Neural progenitor cell (in vitro differentiated cells): ENCODE data around the gene EXO1. TPM values are rescaled to one million over a fixed set of nuclear protein-coding genes. Genes with fewer than 3 reads are reported as not detected.
"Not testable (repeated sequence)": the region's sequence is repeated elsewhere in the genome, so short reads cannot be mapped to it uniquely, and the experiment has no call there.

Source experiments
- DNase-seq: peaks from one replicate; pipeline ENCODE4 v3.0.0-alpha.2; 2016; ENCODE audit warnings: low spot score
- H2AFZ ChIP-seq: fragments of 200-600 bp; sonication (generic); replicated peaks from 2 replicates; pipeline ENCODE4 v1.6.1; 2016; ENCODE audit warnings: antibody characterized with exemption
- H3F3A ChIP-seq: fragments of 200-600 bp; sonication (generic); 2 replicates; pipeline ENCODE4 v1.6.1; 2016; ENCODE audit warnings: antibody characterized with exemption, low read depth
- H3K27ac ChIP-seq: fragments of 200-600 bp; sonication (generic); 2 replicates; pipeline ENCODE4 v1.5.1; 2016; ENCODE audit warnings: mild to moderate bottlenecking
- H3K27me3 ChIP-seq: fragments of 200-600 bp; sonication (generic); 2 replicates; pipeline ENCODE4 v1.6.1; 2016; ENCODE audit warnings: mild to moderate bottlenecking, moderate library complexity
- H3K36me3 ChIP-seq: fragments of 200-600 bp; sonication (generic); 2 replicates; pipeline ENCODE4 v1.5.1; 2016
- H3K4me1 ChIP-seq: fragments of 200-600 bp; sonication (generic); 2 replicates; pipeline ENCODE4 v1.6.1; 2016; ENCODE audit warnings: mixed run types
- H3K4me2 ChIP-seq: fragments of 200-600 bp; sonication (generic); 2 replicates; pipeline ENCODE4 v1.6.1; 2016
- H3K4me3 ChIP-seq: fragments of 200-600 bp; sonication (generic); 2 replicates; pipeline ENCODE4 v1.5.1; 2016
- H3K79me2 ChIP-seq: fragments of 200-600 bp; sonication (generic); 2 replicates; pipeline ENCODE4 v1.6.1; 2016; ENCODE audit warnings: low read depth
- H3K9ac ChIP-seq: fragments of 200-600 bp; sonication (generic); 2 replicates; pipeline ENCODE4 v1.6.1; 2016
- H3K9me3 ChIP-seq: fragments of 200-600 bp; sonication (generic); 2 replicates; pipeline ENCODE4 v1.5.1; 2016; ENCODE audit warnings: low read depth
- H4K20me1 ChIP-seq: fragments of 200-600 bp; sonication (generic); 2 replicates; pipeline ENCODE4 v1.6.1; 2016; ENCODE audit warnings: low read depth
- H3K27ac Mint-ChIP-seq: 3 replicates; pipeline ENCODE4 v1.8.0; 2021; ENCODE audit warnings: mixed read lengths
- H3K27me3 Mint-ChIP-seq: 2 replicates; pipeline ENCODE4 v1.8.0; 2022; ENCODE audit warnings: low read depth, mild to moderate bottlenecking, inconsistent platforms, moderate library complexity, mixed read lengths; ENCODE audit not compliant: insufficient read depth
- H3K36me3 Mint-ChIP-seq: 3 replicates; pipeline ENCODE4 v1.8.0; 2021; ENCODE audit warnings: mixed read lengths
- H3K4me1 Mint-ChIP-seq: 3 replicates; pipeline ENCODE4 v1.8.0; 2021; ENCODE audit warnings: mixed read lengths
- H3K4me3 Mint-ChIP-seq: 3 replicates; pipeline ENCODE4 v1.8.0; 2021; ENCODE audit warnings: mild to moderate bottlenecking, moderate library complexity, mixed read lengths
- H3K9me3 Mint-ChIP-seq: 3 replicates; pipeline ENCODE4 v1.8.0; 2020; ENCODE audit warnings: mixed read lengths
- EZH2 ChIP-seq: fragments of 200-600 bp; sonication (generic); IDR thresholded peaks from 2 replicates; pipeline ENCODE4 v1.6.1; 2017; ENCODE audit warnings: antibody characterized with exemption, mild to moderate bottlenecking, moderate library complexity
- EZH2phosphoT487 ChIP-seq: fragments of 200-600 bp; sonication (generic); IDR thresholded peaks from 2 replicates; pipeline ENCODE4 v1.6.1; 2017; ENCODE audit warnings: antibody characterized with exemption
- total RNA-seq: library from RNA; depleted of rRNA; stranded (reverse); fragments of >200 nt; gene quantifications from 2 replicates; pipeline ENCODE4 v1.2.3, GENCODE V29; 2015; ENCODE audit warnings: low replicate concordance
- TF ChIP-seq, protein P1 (sequence below): fragments of 200-600 bp; sonication (generic); IDR thresholded peaks from 2 replicates; pipeline ENCODE4 v1.5.1; 2017; ENCODE audit warnings: antibody characterized with exemption, mild to moderate bottlenecking

Gene EXO1
- total RNA-seq, 1 donor from 2014 or later = 54.8 TPM

DNA sequence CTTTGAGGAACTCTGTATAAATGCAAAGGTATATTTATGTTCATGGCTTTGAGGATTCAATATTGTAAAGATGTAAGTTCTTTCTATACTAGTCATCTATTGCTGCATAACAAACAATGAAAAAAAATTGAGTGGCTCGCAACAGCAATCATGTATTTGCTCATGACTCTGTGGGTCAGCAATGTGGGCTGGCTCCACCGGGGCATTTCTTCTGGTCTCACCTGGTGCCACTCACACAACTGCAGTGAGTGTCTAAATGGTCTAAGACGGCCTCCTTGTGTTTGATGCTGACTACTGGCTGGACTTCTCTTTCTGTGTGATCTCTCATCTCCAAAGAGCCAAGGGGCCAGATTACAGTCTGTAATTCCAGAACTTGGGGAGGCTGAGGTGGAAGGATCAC, 45.1 kb upstream of the EXO1 start:
- Histone ChIP-seq H3K36me3 (no peaks in the 10 kb centered on the region), H3K4me3 (no peak overlapping the region), H3K9me3 (no peaks in the 10 kb centered on the region), H3K4me1 (no peaks in the 10 kb centered on the region), H3K79me2 (no peaks in the 10 kb centered on the region), H3F3A (no peaks in the 10 kb centered on the region), H3K9ac (no peak overlapping the region), H3K4me2 (no peak overlapping the region), H3K27me3 (no peaks in the 10 kb centered on the region), H4K20me1 (no peaks in the 10 kb centered on the region), H3K27ac (no peak overlapping the region), H2AFZ (no peak overlapping the region)
- Mint-ChIP-seq H3K27me3 (no peaks in the 10 kb centered on the region), H3K4me3 (no peak overlapping the region), H3K36me3 (no peaks in the 10 kb centered on the region), H3K27ac (no peak overlapping the region), H3K4me1 (no peaks in the 10 kb centered on the region), H3K9me3 (no peaks in the 10 kb centered on the region)
- no peak for DNase-seq
- TF ChIP-seq EZH2phosphoT487 (no peak), EZH2 (no peak)
- TF ChIP-seq, protein P1, sequence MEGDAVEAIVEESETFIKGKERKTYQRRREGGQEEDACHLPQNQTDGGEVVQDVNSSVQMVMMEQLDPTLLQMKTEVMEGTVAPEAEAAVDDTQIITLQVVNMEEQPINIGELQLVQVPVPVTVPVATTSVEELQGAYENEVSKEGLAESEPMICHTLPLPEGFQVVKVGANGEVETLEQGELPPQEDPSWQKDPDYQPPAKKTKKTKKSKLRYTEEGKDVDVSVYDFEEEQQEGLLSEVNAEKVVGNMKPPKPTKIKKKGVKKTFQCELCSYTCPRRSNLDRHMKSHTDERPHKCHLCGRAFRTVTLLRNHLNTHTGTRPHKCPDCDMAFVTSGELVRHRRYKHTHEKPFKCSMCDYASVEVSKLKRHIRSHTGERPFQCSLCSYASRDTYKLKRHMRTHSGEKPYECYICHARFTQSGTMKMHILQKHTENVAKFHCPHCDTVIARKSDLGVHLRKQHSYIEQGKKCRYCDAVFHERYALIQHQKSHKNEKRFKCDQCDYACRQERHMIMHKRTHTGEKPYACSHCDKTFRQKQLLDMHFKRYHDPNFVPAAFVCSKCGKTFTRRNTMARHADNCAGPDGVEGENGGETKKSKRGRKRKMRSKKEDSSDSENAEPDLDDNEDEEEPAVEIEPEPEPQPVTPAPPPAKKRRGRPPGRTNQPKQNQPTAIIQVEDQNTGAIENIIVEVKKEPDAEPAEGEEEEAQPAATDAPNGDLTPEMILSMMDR = no peak

DNA sequence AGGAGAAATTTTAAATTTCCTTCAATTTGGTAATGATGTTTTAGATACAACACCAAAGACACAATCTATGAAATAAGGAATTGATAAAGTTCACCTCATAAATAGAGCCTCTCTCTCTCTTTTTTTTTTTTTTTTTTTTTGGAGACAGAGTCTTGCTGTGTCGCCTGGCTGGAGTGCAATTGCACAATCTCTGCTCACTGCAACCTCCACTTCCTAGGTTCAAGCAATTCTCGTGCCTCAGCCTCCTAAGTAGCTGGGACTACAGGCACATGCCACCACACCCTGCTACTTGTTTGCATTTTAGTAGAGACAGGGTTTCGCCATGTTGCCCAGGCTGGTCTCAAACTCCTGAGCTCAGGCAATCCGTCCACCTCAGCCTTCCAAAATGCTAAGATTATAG, 43.3 kb upstream of the EXO1 start:
- H3K36me3 Mint-ChIP-seq, H4K20me1 ChIP-seq, H3K9me3 ChIP-seq, H3K79me2 ChIP-seq, H3K27ac Mint-ChIP-seq, H3K9ac ChIP-seq, H2AFZ ChIP-seq, H3K4me3 Mint-ChIP-seq, H3K4me3 ChIP-seq, H3F3A ChIP-seq, H3K27me3 ChIP-seq, H3K4me1 ChIP-seq, H3K4me1 Mint-ChIP-seq, H3K27me3 Mint-ChIP-seq, H3K9me3 Mint-ChIP-seq, DNase-seq, H3K4me2 ChIP-seq, H3K27ac ChIP-seq, H3K36me3 ChIP-seq: not testable (repeated sequence)

DNA sequence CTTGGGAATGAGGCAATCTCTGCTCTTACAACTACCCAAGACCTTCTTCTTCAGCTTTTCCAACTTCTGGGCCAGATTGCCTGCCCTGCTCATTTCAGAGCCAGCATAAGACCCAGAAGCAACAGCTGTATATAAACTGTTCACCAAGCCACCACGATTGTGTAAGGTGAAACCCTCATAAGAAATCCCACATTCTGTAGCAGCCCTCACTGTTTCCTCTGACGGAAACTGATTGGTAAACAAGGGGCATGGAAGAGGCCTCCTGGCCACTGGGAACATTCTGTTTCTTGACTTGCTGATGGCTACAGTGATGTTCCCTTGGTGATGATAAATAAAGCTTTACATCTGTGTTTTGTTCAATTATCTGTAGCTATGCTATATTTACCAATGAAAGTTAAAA, 39.7 kb upstream of the EXO1 start:
- Mint-ChIP-seq H3K4me3 (no peak overlapping the region), H3K36me3 (no peaks in the 10 kb centered on the region), H3K4me1 (peaks cover 2% of the 10 kb centered on the region), H3K9me3 (no peaks in the 10 kb centered on the region), H3K27me3 (no peaks in the 10 kb centered on the region), H3K27ac (no peak overlapping the region)
- Histone ChIP-seq H3F3A (no peaks in the 10 kb centered on the region), H3K4me1 (no peaks in the 10 kb centered on the region), H3K27ac (no peak overlapping the region), H2AFZ (no peak overlapping the region), H3K4me3 (no peak overlapping the region), H3K9me3 (no peaks in the 10 kb centered on the region), H3K9ac (no peak overlapping the region), H4K20me1 (no peaks in the 10 kb centered on the region), H3K27me3 (no peaks in the 10 kb centered on the region), H3K4me2 (no peak overlapping the region), H3K79me2 (no peaks in the 10 kb centered on the region), H3K36me3 (no peaks in the 10 kb centered on the region)
- TF ChIP-seq EZH2phosphoT487 (no peak), EZH2 (no peak)
- TF ChIP-seq, protein P1 = no peak
- no peak for DNase-seq

DNA sequence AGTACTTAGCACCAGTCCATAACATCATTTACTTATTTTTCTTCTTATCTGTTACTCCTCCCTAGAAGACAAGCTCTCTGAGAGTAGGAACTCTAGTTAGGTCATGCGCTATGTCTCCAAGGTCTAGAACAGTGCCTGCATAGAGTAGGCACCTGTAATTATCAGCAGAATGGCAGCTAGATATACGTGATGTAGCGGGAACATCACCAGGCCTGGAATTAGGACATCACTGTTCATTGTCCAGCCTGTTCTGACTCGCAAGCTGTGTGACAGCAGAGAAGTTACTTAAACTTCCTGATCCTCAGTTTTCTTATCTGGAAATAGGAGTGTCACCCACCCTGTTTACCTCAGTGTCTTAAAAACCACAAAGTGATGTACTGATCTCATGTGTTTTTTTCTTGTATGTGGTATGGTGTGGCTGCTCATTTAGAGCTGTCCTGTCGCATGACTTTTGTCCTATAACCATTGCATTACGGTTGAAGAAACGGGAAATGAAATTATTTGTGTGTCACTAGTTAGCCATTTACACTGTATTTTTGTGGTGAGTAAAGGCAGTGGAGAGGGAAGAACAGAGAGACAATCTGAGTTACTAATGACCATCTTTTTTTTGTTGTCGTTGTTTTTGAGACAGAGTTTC, 37.1 kb upstream of the EXO1 start:
- Histone ChIP-seq H3K4me1 (no peaks in the 10 kb centered on the region), H3K9me3 (no peaks in the 10 kb centered on the region), H3K27ac (no peak overlapping the region), H3K36me3 (no peaks in the 10 kb centered on the region), H3K79me2 (no peaks in the 10 kb centered on the region), H2AFZ (no peak overlapping the region), H4K20me1 (no peaks in the 10 kb centered on the region), H3K4me2 (no peak overlapping the region), H3K27me3 (no peaks in the 10 kb centered on the region), H3K4me3 (no peak overlapping the region), H3F3A (no peaks in the 10 kb centered on the region), H3K9ac (no peak overlapping the region)
- Mint-ChIP-seq H3K27me3 (no peaks in the 10 kb centered on the region), H3K27ac (no peak overlapping the region), H3K36me3 (no peaks in the 10 kb centered on the region), H3K4me1 (peaks cover 2% of the 10 kb centered on the region), H3K4me3 (no peak overlapping the region), H3K9me3 (no peaks in the 10 kb centered on the region)
- DNase-seq = no peak
- TF ChIP-seq, protein P1 = no peak
- TF ChIP-seq EZH2phosphoT487 (no peak), EZH2 (no peak)
